Measurements from ENCODE around the gene KCTD8.

GRCh38 chr4:44161756-44162155 lies 286.9 kb downstream of the KCTD8 start:
- TF ChIP-seq CTCF (IDR thresholded peaks at IDR 0.05) (no peak), ZFX (IDR thresholded peaks at IDR 0.05; ENCODE audit: borderline replicate concordance) (no peak)
